CD4-positive, alpha-beta T cell treated with Interleukin-10 for 1 hour (primary cell): Measurements from ENCODE around the gene PTPRN.
A peak's percentile ranks its signal among the peaks of the same experiment; 100 is the strongest.
"Not testable (repeated sequence)": the region's sequence is repeated elsewhere in the genome, so short reads cannot be mapped to it uniquely, and the experiment has no call there.

Source experiments
- DNase-seq: peaks from one replicate; pipeline ENCODE4 v3.0.0-alpha.2; 2020

PTPRN gene

GRCh38 chr2:219306047-219306446, 3.2 kb downstream of the PTPRN start:
- no peak for DNase-seq

DNA sequence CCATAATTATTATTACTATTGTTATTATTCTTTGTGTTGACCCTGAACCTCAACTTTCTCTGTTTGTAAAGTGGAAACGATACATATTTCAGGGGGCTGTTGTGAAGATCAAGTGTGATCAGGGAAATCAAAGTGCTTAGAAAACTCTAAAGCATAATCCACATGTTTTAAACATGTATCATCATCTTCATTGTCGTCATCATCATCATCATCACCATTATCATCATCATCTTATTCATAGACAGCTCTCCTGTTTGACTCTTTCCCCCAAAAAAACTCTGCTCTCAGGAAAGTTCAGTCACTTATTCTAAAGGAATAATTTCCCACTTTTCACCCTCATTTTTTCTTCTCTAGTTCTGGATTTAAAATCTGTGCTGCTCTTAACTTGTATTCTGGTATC, 5.0 kb downstream of the PTPRN start:
- no peak for DNase-seq

GRCh38 chr2:219302412-219302968, 6.7 kb downstream of the PTPRN start:
- no peak for DNase-seq

DNA sequence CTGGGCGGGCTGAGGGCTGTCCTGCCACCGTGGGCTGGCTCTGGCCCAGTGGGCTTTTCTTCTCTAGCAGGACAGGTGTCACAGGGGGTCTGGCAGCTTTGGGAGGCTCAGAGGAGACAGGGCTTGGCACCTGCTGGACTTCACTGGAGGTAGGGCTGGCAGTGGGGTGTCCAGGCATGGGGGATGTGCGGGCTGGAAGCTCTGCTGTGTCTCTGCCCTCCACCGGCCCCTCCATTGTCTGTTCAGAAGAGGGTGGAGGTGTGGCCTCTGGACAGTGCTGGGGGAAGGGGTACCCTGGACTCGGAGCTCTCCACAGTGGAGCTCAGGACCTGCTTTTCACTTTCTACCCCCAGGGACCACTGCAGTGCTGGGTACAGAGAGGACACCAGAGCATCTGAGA, 9.2 kb downstream of the PTPRN start:
- no peak for DNase-seq

- DNase-seq, result no peak
Observed at GRCh38 chr2:219299372-219299760, 9.8 kb downstream of the PTPRN start.

DNA sequence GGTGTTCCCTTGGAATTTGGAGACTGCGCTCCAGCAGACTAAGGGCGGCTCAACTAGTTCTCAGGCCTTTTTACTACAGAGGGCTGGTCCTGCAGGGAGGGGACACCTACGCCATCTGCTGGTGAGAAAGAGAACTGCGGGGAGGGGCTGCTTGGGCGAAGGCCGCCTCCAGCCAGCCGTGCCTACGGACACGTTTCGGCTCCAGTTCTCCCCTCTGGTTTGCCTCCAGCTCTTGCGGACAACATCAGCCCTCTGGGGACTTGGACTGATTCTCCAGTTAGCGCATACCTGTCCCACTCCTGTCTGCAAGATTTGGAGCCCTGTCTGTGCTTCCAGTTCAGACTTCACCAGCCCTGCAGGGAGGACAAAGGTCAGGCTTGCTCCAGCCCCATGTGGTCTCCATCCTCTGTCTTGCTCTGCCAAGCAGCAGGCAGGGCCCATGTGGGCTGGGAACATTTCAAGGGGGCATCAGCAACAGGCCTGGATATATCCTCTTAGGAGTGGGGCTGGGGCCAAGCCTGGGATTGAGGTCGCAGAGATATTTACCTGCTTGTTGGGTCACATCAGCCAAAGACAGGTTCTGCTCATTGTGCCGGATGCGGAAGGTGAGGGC, 10.3 kb downstream of the PTPRN start:
- peak; percentile 89 for DNase-seq

- DNase-seq, result no peak
Observed at GRCh38 chr2:219297766-219298456, 11.3 kb downstream of the PTPRN start.

GRCh38 chr2:219296631-219297391, 12.4 kb downstream of the PTPRN start:
- DNase-seq, result no peak

GRCh38 chr2:219296142-219296541, 13.1 kb downstream of the PTPRN start:
- no peak for DNase-seq

DNA sequence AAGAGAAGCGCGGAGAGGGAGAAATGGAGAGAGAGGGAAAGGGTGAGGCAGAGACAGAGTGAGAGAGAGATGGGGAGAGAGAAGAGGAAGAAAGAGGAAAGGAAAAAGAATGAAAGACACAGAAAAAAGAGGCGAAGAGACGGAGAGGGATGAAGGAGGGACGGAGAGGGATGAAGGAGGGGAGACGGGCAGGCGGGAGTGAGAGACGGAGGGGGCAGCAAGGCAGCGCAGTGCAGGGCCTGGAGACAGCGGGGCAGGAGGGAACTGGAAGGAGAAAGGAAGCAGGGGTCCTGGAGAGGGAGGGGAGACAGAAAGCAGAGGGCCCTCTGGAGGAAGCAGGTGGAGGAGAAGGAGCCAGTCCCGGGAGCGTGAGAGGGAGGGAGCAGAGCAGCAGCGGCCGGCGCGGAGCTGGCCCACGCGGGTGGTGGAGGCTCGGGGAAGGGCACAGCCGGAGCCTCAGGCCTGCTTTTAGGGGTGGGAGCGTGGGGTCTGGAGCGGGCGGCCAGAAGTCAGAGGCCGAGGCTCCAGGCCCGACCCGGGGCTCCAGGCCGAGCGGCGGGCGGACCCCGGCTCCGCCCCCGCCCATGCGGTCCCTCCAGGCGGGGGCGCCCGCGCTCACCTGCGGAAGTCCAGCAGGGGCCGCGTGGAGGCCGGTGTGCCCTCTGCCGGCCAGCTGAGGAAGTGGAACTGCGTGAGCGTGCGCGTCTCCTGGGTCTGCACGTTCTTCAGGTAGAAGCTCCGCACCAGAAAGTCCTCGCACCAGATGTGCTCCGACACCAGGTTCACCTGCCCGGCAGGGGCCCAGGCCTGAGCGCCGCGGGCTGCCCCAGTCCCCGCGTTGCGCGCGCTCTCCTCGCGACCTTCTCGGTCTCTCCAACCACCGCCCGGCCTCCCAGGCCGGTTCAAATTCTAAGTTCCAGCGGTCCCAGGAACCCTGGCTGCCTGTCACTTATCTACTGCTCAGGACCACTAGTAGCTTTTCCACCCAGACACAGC, 14.5 kb downstream of the PTPRN start:
- peak; percentile 93 for DNase-seq

- no peak for DNase-seq
Observed at GRCh38 chr2:219293736-219294231, 15.4 kb downstream of the PTPRN start.

DNA sequence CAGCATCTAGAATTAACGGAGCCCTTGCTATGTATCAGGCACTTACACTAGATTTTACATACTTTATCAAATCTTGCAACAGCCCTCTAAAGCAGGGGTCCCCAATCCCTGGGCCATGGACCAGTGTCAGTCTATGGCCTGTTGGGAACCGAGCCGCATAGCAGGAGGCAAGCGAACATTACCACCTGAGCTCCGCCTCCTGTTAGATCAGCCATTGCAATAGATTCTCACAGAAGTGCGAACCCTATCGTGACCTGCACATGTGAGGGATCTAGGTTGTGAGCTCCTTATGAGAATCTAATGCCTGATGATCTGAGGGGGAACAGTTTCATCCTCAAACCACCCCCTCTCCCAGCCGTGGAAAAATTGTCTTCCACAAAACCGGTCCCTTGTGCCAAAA, 16.6 kb downstream of the PTPRN start:
- no peak for DNase-seq

GRCh38 chr2:219291910-219292490, 17.2 kb downstream of the PTPRN start:
- no peak for DNase-seq

DNA sequence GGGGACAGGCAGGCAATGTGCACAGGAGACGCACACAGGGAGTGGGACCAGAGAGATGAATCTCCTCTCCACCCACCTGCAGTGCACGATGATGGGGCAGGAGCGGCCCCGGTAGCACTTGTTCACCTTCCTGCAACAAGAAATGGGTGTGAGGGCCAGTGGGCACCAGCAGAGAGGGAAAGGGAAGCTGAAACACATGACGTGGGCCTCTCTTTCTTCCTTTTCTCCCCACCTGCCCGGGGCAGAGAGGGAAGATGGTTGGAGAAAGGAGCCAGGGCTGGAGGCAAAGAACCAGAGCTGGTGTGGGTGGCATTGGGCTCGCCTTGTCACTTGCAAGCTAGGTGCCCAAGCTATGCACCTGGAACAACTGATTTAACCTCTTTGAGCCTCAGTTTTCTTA, 17.8 kb downstream of the PTPRN start:
- DNase-seq, result no peak

GRCh38 chr2:219290381-219291171, 18.6 kb downstream of the PTPRN start:
- DNase-seq, result no peak

DNA sequence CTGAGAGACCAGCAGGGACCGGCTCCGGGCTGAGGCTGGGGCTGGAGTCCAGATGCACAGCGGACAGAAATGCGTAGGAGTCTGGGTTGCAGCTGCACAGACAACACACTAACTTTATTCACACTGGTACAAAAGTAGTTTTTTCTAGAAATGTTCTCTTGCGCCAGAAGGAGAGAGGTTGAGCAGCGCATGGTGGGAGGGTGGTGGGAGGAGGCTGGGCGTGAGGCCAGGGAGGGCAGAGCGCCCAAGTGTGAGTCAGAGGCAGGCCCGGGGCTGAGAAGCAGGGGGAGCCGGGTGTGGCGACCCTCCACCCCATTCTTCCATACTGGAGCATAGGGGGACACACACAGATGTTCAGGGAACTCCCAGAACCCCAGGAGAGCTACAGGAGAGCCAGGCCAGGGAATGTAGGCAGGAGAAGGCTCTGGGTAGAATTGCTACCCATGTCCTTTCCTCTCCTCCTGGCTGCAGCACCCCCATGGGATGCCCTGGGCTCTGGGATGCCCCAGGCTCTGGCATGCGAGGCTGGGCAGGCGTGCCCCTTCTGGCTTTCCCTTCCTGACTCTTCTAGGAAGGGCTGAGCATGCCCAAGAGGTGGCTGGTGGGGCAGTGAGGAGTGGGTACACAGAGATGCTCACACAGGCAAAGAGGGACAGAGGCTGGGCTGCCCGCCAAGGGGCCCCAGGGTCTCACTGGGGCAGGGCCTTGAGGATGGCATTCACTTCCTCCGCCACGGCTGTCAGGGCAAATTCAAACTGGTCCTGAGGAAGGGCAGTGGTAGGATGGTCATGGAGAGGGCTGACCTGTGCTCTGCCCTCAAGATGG, 19.5 kb downstream of the PTPRN start:
- no peak for DNase-seq

GRCh38 chr2:219289195-219289536, 20.0 kb downstream of the PTPRN start:
- DNase-seq, result no peak

- DNase-seq, result no peak
Observed at GRCh38 chr2:219287580-219288265, 21.5 kb downstream of the PTPRN start.

- not testable (repeated sequence) for DNase-seq
Observed at GRCh38 chr2:219287116-219287440, 22.1 kb downstream of the PTPRN start.
